VCaP (cell line): Measurements from ENCODE around the gene TDRD9.
A peak's percentile ranks its signal among the peaks of the same experiment; 100 is the strongest.

Experiments
- H3K27ac ChIP-seq: fragments of 450-650 bp; 2 replicates; pipeline ENCODE4 v1.5.1; 2017
- CTCF ChIP-seq: fragments of 450-650 bp; conservative IDR thresholded peaks from 2 replicates; pipeline ENCODE4 v1.5.1; 2017; ENCODE audit warnings: mild to moderate bottlenecking, moderate library complexity

The TDRD9 gene

DNA sequence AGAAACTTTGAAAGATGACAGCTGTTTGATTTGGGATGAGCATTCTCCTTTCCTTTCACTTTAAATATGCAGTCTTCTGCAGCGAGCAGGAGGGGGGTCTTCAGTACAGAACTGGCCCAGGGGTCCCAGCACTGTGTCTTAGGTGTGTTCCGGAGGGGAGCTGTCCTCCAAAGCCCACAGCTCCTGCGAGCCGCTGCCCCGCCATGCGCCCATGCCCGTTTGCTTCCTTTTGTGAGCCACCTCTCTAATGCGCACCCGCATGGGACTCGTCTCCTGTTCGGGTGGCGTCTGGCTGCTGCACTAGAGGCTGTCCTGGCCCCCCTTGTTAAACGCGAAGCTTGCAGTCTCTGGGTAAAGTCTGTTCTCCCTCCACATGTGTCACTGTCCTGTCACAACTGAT is 108.8 kb downstream of the TDRD9 start:
- no peak overlapping the region for H3K27ac ChIP-seq
- TF ChIP-seq CTCF: no peak

- no peak overlapping the region for H3K27ac ChIP-seq
- no peak for TF ChIP-seq CTCF
Measured at GRCh38 chr14:104037903-104038302, 109.6 kb downstream of the TDRD9 start.

- no peak overlapping the region for H3K27ac ChIP-seq
- no peak for TF ChIP-seq CTCF
Measured at GRCh38 chr14:104039214-104039613, 111.0 kb downstream of the TDRD9 start.

- no peak for TF ChIP-seq CTCF
Measured at GRCh38 chr14:104040539-104040938, 112.3 kb downstream of the TDRD9 start.

GRCh38 chr14:104041430-104042104 is 113.3 kb downstream of the TDRD9 start:
- TF ChIP-seq CTCF: no peak
- no peak overlapping the region for H3K27ac ChIP-seq

More at GRCh38 chr14:104040539-104040938, 112.3 kb downstream of the TDRD9 start:
- H3K27ac ChIP-seq: no peak overlapping the region

- peak overlapping the region; percentile 36 for H3K27ac ChIP-seq
- TF ChIP-seq CTCF: no peak
Measured at GRCh38 chr14:104044016-104044415, 115.8 kb downstream of the TDRD9 start.

- H3K27ac ChIP-seq: no peak overlapping the region
- no peak for TF ChIP-seq CTCF
Measured at GRCh38 chr14:104047761-104048160, 119.5 kb downstream of the TDRD9 start.
